Mucosa of rectum (tissue), 2 donors: ENCODE measurements around the gene MOGAT3.
"Not testable (repeated sequence)": the region's sequence is repeated elsewhere in the genome, so short reads cannot be mapped to it uniquely, and the experiment has no call there.

Experiments
- H3K27ac ChIP-seq, 2 donors: one replicate each; pipeline ENCODE4 v1.7.0; 2013; ENCODE audit warnings: inconsistent platforms in 2 of 2, low read depth in 2 of 2, low read length in 2 of 2
- H3K27me3 ChIP-seq, 2 donors: one replicate each; pipeline ENCODE4 v1.7.0; 2013; ENCODE audit warnings: low read length in 2 of 2; ENCODE audit not compliant: control insufficient read depth in 2 of 2, insufficient read depth in 2 of 2
- H3K36me3 ChIP-seq, 2 donors: one replicate each; pipeline ENCODE4 v1.7.0; 2013; ENCODE audit warnings: low read length in 2 of 2; ENCODE audit not compliant: control insufficient read depth in 2 of 2, insufficient read depth in 2 of 2
- H3K4me1 ChIP-seq, 2 donors: one replicate each; pipeline ENCODE4 v1.7.0; 2013; ENCODE audit warnings: low read length in 2 of 2, mild to moderate bottlenecking in 1 of 2; ENCODE audit not compliant: control insufficient read depth in 2 of 2, insufficient read depth in 2 of 2
- H3K4me3 ChIP-seq, 2 donors: one replicate each; pipeline ENCODE4 v1.7.0; 2013; ENCODE audit warnings: low read length in 2 of 2
- H3K9ac ChIP-seq, 2 donors: one replicate each; pipeline ENCODE4 v1.7.0; 2013; ENCODE audit warnings: low read length in 2 of 2, low read depth in 1 of 2, mild to moderate bottlenecking in 1 of 2
- H3K9me3 ChIP-seq, 2 donors: one replicate each; pipeline ENCODE4 v1.7.0; 2013; ENCODE audit warnings: low read length in 2 of 2; ENCODE audit not compliant: control insufficient read depth in 2 of 2
- donor health status: healthy.
- donor health status: Normal muscosa, but diverticular disease.

MOGAT3 gene

DNA sequence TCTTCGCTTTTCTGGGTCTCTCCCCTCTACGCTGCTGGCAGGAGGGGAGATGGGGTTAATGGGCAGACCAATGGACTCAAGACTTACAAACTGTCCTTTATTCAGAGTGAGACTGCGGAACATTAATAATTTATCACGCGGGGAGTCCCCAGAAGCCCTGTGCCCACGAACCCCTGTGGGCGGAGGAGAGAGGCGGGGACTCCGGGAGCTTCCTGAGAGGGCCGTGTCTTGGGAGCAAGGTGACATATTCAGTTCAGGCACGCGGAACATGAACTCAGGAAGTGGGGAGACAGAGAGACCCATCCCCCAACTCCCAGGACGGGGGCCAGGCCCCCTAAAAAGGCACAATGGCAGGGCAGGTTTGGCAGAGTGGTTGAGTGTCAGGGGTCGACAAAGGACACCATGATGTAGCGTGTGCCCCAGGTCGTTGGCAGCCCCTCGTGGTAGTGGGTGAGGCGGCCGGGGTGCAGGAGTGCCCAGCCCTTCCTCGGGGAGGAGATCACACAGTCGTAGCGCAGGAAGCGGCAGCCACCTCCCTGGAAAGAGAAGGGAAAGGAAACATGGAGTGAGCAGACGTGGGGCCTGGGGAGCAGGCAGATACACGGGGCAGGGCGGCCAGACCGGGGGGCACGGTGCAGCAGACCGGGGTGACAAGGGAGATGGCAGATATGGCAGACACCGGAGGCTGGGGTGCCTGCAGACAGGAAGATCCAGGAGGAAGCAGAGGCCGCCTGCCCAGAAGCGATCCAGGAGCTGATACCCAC, 5.2 kb upstream of the MOGAT3 start:
- H3K9me3 ChIP-seq = no peaks in the 10 kb centered on the region
- peaks cover 6 to 8% of the 10 kb centered on the region in 2 donors for H3K4me1 ChIP-seq
- H3K9ac ChIP-seq = no peak overlapping the region
- peaks cover 13 to 25% of the 10 kb centered on the region in 2 donors for H3K36me3 ChIP-seq
- H3K27me3 ChIP-seq = peaks cover 0 to 2% of the 10 kb centered on the region in 2 donors
- no peak overlapping the region for H3K27ac ChIP-seq
- no peak overlapping the region for H3K4me3 ChIP-seq

DNA sequence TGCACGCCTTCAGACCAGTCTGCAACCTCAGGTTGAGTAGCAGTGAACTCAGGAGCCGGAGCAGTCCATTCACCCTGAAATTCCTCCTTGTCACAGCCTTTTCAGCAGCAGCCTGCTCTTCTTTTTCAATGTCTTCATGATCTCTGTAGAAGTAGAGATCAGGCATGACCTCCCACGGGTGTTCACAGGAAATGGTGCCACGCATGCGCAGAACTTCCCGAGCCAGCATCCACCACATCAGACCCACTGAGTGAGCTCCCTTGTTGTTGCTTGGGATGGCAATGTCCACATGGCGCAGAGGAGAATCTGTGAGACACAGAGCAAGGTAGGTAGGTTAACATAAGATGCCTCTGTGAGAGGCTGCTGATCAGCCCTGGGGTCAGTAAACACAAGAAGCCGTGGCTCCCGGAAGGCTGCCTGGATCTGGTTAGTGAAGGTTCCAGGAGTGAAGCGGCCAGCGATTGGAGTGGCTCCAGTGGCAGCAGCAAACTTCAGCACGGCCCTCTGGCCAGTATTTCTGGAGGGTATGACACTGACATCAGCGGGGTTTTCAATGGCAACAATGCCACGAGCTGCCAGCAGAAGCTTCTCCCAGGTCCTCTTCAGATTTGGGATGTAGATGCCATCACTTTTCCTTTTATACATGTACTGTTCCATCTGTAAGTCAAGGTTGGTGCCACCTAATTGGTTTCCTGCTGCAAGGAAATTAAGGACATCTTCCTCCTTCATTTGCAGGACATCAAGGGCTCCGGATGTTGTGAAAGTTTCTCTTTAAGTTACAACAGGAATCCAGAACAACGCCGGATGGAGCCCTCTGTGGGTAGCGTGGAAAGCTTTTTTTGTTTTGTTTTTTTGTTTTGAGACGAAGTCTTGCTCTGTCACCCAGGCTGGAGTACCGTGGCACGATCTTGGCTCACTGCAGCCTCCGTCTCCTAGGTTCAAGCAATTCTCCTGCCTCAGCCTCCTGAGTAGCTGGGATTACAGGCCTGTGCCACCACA, 3.2 kb upstream of the MOGAT3 start:
- not testable (repeated sequence) for H3K9ac ChIP-seq, H3K9me3 ChIP-seq, H3K27ac ChIP-seq, H3K4me3 ChIP-seq, H3K27me3 ChIP-seq
- H3K4me1 ChIP-seq = peaks cover 12 to 14% of the 10 kb centered on the region in 2 donors
- peaks cover 5 to 11% of the 10 kb centered on the region in 2 donors for H3K36me3 ChIP-seq

DNA sequence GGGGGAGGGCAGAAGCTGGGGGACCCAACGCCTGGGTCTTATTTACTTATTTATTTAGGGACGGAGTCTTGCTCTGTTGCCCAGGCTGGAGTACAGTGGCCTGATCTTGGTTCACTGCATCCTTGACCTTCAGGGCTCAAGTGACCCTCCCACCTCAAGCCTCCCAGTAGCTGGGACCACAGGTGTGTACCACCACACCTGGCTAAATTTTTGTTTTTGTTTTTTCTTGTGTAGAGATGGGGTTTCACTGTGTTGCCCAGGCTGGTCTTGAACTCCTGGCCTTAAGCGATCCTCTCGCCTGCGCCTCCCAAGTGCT, 1.7 kb upstream of the MOGAT3 start:
- Histone ChIP-seq H3K36me3 (peaks cover under 1 to 5% of the 10 kb centered on the region in 2 donors), H3K4me3 (no peak overlapping the region), H3K4me1 (peaks cover 12 to 14% of the 10 kb centered on the region in 2 donors), H3K27me3 (peaks cover 0 to 6% of the 10 kb centered on the region in 2 donors), H3K9me3 (no peaks in the 10 kb centered on the region), H3K9ac (peak overlapping the region in 1 of 2 donors; percentile 79), H3K27ac (no peak overlapping the region)

- Histone ChIP-seq H3K4me1 (peaks cover 12 to 14% of the 10 kb centered on the region in 2 donors), H3K9ac (peak overlapping the region; percentile 14 to 79), H3K27me3 (peaks cover 0 to 6% of the 10 kb centered on the region in 2 donors), H3K27ac (peak overlapping the region; percentile 86 to 92), H3K9me3 (no peaks in the 10 kb centered on the region), H3K4me3 (peak overlapping the region; percentile 48 to 70), H3K36me3 (peaks cover 0 to 5% of the 10 kb centered on the region in 2 donors)
Observed at GRCh38 chr7:101201695-101202602, 1.1 kb upstream of the MOGAT3 start.

DNA sequence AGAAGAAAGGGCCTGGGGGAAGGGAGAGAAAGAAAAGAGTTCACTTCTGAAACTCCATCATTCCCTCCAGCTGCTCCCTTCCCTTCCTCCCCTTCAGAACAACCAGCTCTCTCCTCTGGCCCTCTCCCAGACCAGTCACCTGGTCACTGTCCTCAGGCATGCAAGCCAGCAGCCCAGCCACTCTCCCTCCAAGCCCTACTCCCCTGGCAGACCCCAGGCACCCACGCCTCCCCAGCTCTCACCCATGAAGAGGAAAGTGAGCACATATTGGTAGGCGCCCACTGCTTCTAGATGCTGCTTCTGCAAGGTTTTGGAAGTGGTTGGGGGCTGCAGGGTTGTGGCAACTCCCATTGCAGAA, 353 bp downstream of the MOGAT3 start:
- peaks cover 0 to 6% of the 10 kb centered on the region in 2 donors for H3K27me3 ChIP-seq
- peak overlapping the region; percentile 69 to 73 for H3K4me3 ChIP-seq
- peak overlapping the region; percentile 70 for H3K9ac ChIP-seq

GRCh38 chr7:101199522-101199921, 1.3 kb downstream of the MOGAT3 start:
- H3K9ac ChIP-seq, H3K4me3 ChIP-seq, H3K9me3 ChIP-seq, H3K27me3 ChIP-seq, H3K36me3 ChIP-seq, H3K27ac ChIP-seq: not testable (repeated sequence)
- peaks cover 12 to 14% of the 10 kb centered on the region in 2 donors for H3K4me1 ChIP-seq

More for the DNA sequence above, 353 bp downstream of the MOGAT3 start:
- H3K9me3 ChIP-seq = no peaks in the 10 kb centered on the region
- H3K36me3 ChIP-seq = no peaks in the 10 kb centered on the region
- H3K4me1 ChIP-seq = peaks cover 12 to 14% of the 10 kb centered on the region in 2 donors
- H3K27ac ChIP-seq = peak overlapping the region; percentile 86 to 92

DNA sequence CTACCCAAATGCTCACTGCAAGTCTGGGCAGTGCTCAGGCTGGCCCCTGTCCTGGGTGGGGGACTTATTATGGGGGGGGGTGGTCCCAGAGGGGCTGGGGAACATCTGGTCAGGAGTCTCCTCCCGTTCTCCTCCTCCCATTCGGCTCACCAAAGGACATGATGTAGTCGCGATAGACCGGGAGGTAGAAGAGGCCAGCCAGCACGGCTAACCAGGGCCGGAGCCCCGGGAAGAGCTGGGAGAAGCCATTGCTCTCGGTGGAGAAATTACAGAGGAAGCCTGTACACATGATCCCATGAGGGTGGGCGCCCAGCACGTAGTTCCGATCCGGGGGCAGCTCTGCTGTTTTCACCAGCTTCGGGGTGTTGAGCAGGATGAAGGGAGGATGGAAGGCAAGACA, 2.4 kb downstream of the MOGAT3 start:
- no peak overlapping the region for H3K27ac ChIP-seq
- H3K4me3 ChIP-seq = no peak overlapping the region
- peaks cover 0 to 6% of the 10 kb centered on the region in 2 donors for H3K27me3 ChIP-seq
- no peaks in the 10 kb centered on the region for H3K36me3 ChIP-seq
- H3K9me3 ChIP-seq = no peaks in the 10 kb centered on the region
- no peak overlapping the region for H3K9ac ChIP-seq
- peaks cover 12 to 14% of the 10 kb centered on the region in 2 donors for H3K4me1 ChIP-seq

GRCh38 chr7:101197991-101198390, 2.8 kb downstream of the MOGAT3 start:
- Histone ChIP-seq H3K9ac (no peak overlapping the region), H3K4me1 (peaks cover 12 to 14% of the 10 kb centered on the region in 2 donors), H3K4me3 (no peak overlapping the region), H3K9me3 (no peaks in the 10 kb centered on the region), H3K36me3 (no peaks in the 10 kb centered on the region), H3K27ac (no peak overlapping the region), H3K27me3 (peaks cover 0 to 5% of the 10 kb centered on the region in 2 donors)

GRCh38 chr7:101195884-101196283, 5.0 kb downstream of the MOGAT3 start:
- Histone ChIP-seq H3K27ac (no peak overlapping the region), H3K36me3 (no peaks in the 10 kb centered on the region), H3K4me3 (no peak overlapping the region), H3K27me3 (peaks cover 0 to 4% of the 10 kb centered on the region in 2 donors), H3K4me1 (peaks cover 5 to 9% of the 10 kb centered on the region in 2 donors), H3K9ac (no peak overlapping the region), H3K9me3 (no peaks in the 10 kb centered on the region)
